HEK293 (cell line): ENCODE measurements around the gene DRC1.

Experiments used
- ZBTB7A ChIP-seq: fragments of 450-650 bp; formaldehyde crosslinking; IDR thresholded peaks from 2 replicates; pipeline ENCODE4 v1.5.1; 2016; ENCODE audit warnings: low read depth, missing biosample characterization, missing genetic modification characterization
- ZFHX2 ChIP-seq: fragments of 450-650 bp; formaldehyde crosslinking; conservative IDR thresholded peaks from 2 replicates; pipeline ENCODE4 v1.5.1; 2016; ENCODE audit warnings: missing biosample characterization, missing genetic modification characterization
- ZNF274 ChIP-seq, 2 experiments: fragments of 200-500 bp in 1 of 2; fragments of 450-650 bp in 1 of 2; sonication (Bioruptor generic) in 1 of 2; formaldehyde crosslinking in 1 of 2; IDR thresholded peaks; 2 replicates each; pipeline versions ENCODE4 v1.5.1 to v1.6.1; 2014 to 2016; ENCODE audit warnings: borderline replicate concordance in 1 of 2, inconsistent platforms in 1 of 2, low read length in 1 of 2, missing biosample characterization in 1 of 2, missing genetic modification characterization in 1 of 2
- ZNF501 ChIP-seq: fragments of 450-650 bp; formaldehyde crosslinking; IDR thresholded peaks from 2 replicates; pipeline ENCODE4 v1.5.1; 2016; ENCODE audit warnings: missing biosample characterization, missing genetic modification characterization
- ZNF626 ChIP-seq: fragments of 450-650 bp; sonication (Bioruptor Pico); formaldehyde crosslinking; IDR thresholded peaks from 2 replicates; pipeline ENCODE4 v1.5.1; 2018; ENCODE audit warnings: missing biosample characterization, missing genetic modification characterization, inconsistent platforms
- ZNF792 ChIP-seq: fragments of 450-650 bp; formaldehyde crosslinking; IDR thresholded peaks from 2 replicates; pipeline ENCODE4 v1.5.1; 2016; ENCODE audit warnings: missing biosample characterization, missing genetic modification characterization
- TF ChIP-seq, protein P1 (sequence below): fragments of 450-650 bp; formaldehyde crosslinking; IDR thresholded peaks from 2 replicates; pipeline ENCODE4 v1.5.1; 2016; ENCODE audit warnings: missing biosample characterization, missing genetic modification characterization
- TF ChIP-seq, protein P2 (sequence below): fragments of 450-650 bp; formaldehyde crosslinking; IDR thresholded peaks from 2 replicates; pipeline ENCODE4 v1.5.1; 2016; ENCODE audit warnings: missing biosample characterization, missing genetic modification characterization
- TF ChIP-seq, protein P3 (sequence below): fragments of 450-650 bp; formaldehyde crosslinking; IDR thresholded peaks from 2 replicates; pipeline ENCODE4 v1.5.1; 2016; ENCODE audit warnings: missing biosample characterization, missing genetic modification characterization
- TF ChIP-seq, protein P4 (sequence below): fragments of 450-650 bp; formaldehyde crosslinking; IDR thresholded peaks from 2 replicates; pipeline ENCODE4 v1.5.1; 2016; ENCODE audit warnings: missing biosample characterization, missing genetic modification characterization, low read depth

DNA sequence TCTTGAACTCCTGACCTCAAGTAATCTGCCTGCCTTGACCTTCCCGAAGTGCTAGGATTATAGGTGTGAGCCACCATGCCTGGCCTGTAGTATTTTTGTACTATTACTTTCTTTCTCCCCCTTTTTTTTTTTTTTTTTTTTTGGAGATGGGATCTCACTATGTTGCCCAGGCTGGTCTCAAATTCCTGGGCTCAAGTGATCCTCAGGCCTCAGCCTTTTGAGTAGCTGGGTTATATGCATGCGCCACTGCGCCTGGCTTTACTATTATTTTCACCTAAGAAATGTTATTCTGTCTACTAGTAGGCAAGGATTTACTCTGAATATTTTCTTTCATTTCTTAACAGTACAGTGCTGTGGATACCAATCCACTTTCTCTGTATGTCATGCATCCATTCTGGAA lies 37.8 kb upstream of the DRC1 start:
- TF ChIP-seq ZNF792 (no peak), ZNF626 (tag by site-specific recombination) (no peak), ZBTB7A (no peak), ZFHX2 (no peak), ZNF274 (IDR thresholded peaks at IDR 0.05; ENCODE audit: low read length) (no peak), ZNF274 (tag by site-specific recombination; IDR thresholded peaks at IDR 0.05; ENCODE audit: borderline replicate concordance) (no peak), ZNF501 (tag by site-specific recombination) (no peak)
- TF ChIP-seq, protein P1, sequence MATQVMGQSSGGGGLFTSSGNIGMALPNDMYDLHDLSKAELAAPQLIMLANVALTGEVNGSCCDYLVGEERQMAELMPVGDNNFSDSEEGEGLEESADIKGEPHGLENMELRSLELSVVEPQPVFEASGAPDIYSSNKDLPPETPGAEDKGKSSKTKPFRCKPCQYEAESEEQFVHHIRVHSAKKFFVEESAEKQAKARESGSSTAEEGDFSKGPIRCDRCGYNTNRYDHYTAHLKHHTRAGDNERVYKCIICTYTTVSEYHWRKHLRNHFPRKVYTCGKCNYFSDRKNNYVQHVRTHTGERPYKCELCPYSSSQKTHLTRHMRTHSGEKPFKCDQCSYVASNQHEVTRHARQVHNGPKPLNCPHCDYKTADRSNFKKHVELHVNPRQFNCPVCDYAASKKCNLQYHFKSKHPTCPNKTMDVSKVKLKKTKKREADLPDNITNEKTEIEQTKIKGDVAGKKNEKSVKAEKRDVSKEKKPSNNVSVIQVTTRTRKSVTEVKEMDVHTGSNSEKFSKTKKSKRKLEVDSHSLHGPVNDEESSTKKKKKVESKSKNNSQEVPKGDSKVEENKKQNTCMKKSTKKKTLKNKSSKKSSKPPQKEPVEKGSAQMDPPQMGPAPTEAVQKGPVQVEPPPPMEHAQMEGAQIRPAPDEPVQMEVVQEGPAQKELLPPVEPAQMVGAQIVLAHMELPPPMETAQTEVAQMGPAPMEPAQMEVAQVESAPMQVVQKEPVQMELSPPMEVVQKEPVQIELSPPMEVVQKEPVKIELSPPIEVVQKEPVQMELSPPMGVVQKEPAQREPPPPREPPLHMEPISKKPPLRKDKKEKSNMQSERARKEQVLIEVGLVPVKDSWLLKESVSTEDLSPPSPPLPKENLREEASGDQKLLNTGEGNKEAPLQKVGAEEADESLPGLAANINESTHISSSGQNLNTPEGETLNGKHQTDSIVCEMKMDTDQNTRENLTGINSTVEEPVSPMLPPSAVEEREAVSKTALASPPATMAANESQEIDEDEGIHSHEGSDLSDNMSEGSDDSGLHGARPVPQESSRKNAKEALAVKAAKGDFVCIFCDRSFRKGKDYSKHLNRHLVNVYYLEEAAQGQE (tag by site-specific recombination), result no peak
- TF ChIP-seq, protein P2, sequence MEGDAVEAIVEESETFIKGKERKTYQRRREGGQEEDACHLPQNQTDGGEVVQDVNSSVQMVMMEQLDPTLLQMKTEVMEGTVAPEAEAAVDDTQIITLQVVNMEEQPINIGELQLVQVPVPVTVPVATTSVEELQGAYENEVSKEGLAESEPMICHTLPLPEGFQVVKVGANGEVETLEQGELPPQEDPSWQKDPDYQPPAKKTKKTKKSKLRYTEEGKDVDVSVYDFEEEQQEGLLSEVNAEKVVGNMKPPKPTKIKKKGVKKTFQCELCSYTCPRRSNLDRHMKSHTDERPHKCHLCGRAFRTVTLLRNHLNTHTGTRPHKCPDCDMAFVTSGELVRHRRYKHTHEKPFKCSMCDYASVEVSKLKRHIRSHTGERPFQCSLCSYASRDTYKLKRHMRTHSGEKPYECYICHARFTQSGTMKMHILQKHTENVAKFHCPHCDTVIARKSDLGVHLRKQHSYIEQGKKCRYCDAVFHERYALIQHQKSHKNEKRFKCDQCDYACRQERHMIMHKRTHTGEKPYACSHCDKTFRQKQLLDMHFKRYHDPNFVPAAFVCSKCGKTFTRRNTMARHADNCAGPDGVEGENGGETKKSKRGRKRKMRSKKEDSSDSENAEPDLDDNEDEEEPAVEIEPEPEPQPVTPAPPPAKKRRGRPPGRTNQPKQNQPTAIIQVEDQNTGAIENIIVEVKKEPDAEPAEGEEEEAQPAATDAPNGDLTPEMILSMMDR (tag by site-specific recombination), result no peak
- TF ChIP-seq, protein P3, sequence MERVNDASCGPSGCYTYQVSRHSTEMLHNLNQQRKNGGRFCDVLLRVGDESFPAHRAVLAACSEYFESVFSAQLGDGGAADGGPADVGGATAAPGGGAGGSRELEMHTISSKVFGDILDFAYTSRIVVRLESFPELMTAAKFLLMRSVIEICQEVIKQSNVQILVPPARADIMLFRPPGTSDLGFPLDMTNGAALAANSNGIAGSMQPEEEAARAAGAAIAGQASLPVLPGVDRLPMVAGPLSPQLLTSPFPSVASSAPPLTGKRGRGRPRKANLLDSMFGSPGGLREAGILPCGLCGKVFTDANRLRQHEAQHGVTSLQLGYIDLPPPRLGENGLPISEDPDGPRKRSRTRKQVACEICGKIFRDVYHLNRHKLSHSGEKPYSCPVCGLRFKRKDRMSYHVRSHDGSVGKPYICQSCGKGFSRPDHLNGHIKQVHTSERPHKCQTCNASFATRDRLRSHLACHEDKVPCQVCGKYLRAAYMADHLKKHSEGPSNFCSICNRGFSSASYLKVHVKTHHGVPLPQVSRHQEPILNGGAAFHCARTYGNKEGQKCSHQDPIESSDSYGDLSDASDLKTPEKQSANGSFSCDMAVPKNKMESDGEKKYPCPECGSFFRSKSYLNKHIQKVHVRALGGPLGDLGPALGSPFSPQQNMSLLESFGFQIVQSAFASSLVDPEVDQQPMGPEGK (tag by site-specific recombination), result no peak
- TF ChIP-seq, protein P4, sequence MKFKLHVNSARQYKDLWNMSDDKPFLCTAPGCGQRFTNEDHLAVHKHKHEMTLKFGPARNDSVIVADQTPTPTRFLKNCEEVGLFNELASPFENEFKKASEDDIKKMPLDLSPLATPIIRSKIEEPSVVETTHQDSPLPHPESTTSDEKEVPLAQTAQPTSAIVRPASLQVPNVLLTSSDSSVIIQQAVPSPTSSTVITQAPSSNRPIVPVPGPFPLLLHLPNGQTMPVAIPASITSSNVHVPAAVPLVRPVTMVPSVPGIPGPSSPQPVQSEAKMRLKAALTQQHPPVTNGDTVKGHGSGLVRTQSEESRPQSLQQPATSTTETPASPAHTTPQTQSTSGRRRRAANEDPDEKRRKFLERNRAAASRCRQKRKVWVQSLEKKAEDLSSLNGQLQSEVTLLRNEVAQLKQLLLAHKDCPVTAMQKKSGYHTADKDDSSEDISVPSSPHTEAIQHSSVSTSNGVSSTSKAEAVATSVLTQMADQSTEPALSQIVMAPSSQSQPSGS, result no peak
